NCI-H510A (cell line): ENCODE data around the gene POMC.
A peak's percentile ranks its signal among the peaks of the same experiment; 100 is the strongest.
"Not testable (repeated sequence)": the region's sequence is repeated elsewhere in the genome, so short reads cannot be mapped to it uniquely, and the experiment has no call there.

Source experiments
- DNase-seq: peaks from one replicate; lab custom pipeline; 2025; lab: John Stamatoyannopoulos, UW

Gene POMC

DNA sequence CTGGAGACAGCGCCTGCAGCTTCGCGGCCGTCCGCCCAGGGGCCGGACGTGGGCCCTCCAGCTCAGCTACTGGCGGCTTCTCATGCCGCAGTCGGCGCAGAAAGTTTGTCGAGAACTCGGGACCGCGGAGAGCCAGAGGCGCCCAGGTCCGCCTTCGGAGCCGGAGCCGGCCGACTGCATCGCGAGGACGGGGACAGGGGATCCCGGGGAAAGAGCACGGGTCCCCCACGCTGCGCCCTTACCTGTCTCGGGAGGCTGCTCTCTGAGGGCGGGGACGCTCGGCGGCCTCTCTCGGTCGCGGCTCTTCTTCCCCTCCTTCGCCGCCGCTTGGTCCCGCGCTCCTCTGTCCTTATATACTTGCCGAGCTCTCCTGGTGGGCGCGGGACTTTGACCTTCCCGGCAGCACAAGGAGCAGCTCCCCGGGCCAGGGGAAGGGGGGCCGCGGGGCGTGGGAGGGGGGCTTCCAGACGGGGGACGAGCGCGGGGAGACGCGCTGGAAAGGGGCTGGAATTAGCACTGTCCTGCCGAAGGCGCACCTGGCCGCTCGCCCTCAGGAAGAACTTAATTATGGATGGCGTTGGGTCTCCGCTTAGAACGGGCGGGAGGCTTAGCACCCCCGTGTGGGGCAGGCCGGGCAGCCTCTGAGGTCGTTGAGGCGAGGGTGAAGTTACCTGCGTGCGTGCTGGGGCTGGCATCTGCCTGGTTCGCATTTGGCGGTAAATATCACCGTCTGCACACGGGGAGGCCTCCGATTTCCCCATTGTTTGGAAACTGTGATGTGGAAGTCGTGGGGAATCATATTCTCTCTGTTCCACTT, at the start of gene POMC:
Gene POMC, minus strand, starts transcription at position 325 of the 817 bp plus-strand sequence. CDS start 3,808 bp downstream, outside the sequence.
- peak; percentile 44 for DNase-seq

- DNase-seq = no peak
Observed at GRCh38 chr2:25218100-25218499, 49.7 kb upstream of the POMC start.

DNA sequence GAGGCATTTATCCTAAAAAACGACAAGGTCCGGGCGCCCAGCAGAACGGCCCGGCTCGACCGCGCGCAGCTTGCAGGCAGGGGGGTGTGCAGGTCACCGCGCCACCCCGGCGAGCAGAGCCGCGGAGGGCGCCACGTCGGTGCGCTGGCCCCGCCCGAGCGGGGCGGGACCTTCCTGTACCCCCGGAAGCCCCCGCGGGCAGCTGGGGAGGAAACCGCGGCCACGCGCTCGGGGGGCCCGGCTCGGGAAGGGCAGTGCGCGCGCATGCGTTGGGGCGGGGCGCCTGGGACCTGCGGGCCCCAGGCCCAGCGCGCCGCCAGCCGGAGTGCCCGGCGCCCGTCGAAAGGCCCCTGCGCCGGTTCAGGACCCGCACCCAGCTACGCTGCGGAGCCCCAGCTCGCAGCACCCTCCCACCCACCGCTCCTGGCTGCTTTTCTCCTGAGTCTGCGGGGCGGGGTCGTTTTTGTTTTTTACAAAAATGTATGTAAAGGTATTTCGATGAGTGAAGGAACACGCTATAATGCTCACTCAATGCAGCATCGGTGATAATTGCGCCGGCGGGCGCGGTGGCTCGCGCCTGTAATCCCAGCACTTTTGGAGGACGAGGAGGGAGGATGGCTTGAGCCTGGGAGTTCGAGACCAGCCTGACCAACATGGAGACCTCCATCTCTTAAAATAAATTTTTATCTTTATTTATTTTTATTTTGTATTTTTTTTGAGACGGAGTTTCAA, 47.7 kb upstream of the POMC start:
- peak; percentile 64 for DNase-seq

DNA sequence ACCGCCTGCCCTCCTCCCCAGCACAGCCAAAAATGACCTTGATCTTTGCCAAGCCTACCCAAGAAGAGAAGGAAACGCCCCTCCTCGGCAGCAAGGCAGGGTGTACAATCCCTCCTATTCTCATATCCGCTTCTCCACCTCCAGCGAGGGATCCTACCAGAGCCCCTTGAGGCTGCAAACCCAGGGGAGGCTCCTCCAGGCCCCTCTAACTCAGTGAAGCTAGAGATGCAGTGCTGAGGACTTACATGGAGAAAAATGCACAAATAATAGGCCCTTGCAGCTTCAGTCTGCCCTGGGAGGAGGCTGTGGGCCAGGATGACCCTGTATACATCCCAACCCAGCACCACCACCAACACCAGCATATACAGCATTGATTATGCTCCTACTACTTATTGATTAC, 46.9 kb upstream of the POMC start:
- no peak for DNase-seq

DNA sequence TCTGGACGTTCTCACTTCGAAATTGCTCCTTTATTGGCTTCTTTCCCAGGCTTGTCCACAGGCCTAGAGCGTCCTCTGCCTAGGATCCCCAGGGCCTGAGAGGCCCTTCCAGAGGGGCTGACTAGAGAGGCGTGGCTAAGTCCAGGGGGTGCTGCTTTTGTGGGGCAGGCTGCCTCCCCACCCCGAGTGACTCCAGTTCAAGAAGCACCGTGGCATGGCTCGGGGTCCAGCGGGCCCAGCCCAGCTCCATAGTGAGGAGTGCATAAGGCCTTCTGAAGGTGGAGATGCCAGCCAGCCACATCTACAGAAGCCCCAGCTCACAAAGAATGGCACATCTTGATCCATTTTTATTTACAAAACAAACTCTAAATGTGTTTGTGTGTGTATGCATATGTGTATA, 44.8 kb upstream of the POMC start:
- DNase-seq = no peak

DNA sequence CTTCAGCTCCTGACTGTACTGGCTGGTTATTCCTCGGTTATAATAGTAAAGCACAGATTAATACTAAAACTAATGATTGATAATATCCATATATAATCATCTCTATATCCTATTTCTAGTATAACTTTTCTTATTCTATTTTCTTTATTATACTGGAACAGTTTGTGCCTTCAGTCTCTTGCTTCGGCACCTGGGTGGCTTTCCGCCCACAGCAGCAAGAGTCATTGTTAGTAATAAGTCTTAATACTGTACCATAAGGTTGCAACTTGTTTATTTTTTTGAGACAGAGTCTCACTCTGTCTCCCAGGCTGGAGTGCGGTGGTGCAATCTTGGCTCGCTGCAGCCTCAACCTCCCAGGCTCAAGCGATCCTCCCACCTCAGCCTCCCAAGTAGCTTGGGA, 42.5 kb upstream of the POMC start:
- DNase-seq = not testable (repeated sequence)

DNA sequence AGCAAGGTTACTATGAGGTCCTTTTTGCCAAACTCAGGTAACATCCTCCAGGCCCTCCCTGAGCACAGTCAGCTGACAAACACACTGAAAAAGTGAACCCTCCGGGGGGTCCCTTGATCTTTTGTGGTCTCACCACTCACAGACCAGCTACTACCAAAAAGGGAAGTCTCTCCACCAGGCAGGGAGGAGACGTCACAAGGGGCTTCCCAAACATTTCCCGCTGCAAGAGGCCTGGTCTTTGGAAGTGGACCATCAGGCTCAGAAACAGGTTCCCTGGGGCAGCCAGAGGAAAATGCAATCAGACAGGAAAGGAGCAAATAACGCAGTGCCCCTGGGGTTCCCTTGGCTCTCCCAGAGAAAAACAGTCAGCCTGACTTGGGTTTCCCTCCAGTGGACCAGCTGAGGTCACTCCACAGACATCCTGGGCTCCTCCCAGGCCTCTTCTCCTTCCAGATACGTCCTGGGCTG, 38.7 kb upstream of the POMC start:
- no peak for DNase-seq

GRCh38 chr2:25204190-25204838, 35.9 kb upstream of the POMC start:
- no peak for DNase-seq

DNA sequence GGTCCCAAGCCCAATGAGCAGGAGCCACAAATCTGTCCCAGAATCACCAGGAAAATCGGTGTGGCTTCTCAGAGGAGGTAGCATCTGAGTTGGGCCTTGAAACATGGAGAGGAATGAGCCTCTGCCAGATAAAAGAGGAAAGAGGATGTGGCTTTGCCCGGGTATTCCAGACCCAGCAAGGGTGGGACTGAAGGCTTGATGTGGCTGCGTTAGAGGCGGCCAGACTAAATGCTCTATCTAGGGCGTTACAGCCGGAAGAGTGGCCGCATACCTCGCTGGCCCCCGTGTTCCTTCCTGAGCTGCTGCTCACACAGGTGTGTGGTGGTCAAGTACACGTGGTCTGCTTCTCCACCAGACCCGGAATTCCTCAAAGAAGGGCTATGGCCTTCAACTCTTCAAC, 33.9 kb upstream of the POMC start:
- DNase-seq = no peak

DNA sequence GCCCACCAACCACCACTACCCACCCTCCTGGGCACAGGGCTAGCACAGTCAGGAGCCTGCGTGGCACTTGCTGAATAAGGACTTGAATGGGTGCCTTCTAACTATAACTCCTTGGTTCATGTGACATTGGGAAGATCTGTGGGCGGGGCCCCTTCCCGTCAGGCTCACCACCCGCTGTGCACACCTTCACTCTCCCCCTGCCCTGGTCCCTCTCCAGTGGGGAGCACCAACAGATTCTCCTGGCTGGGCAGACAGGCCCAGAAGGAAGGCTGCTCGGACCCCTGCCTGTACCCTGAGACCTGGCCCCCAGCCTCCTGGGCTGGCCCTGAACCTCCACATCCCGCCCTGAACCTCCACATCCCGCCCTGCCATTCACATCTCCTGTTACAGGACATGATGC, 33.4 kb upstream of the POMC start:
- DNase-seq = no peak

GRCh38 chr2:25201265-25201664, 32.9 kb upstream of the POMC start:
- DNase-seq = no peak

DNA sequence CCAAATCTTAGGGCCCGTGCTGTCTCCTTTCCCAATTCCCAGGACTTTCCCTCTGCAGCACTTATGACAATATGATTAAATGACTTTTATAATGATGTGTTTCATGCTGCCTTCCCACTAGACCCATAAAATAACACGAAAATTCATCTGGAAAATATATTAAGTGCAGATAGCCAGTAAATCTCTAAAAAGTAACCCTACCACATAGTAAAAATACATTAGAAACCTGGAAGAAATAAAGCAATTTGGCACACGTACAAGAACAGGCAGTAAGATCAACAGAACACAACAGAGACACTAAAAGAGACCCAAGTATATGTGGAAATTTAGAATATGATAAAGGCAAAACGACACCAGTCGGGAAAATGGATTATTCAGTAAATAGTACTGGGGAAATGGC, 30.2 kb upstream of the POMC start:
- DNase-seq = no peak

GRCh38 chr2:25198209-25198525, 29.8 kb upstream of the POMC start:
- no peak for DNase-seq

DNA sequence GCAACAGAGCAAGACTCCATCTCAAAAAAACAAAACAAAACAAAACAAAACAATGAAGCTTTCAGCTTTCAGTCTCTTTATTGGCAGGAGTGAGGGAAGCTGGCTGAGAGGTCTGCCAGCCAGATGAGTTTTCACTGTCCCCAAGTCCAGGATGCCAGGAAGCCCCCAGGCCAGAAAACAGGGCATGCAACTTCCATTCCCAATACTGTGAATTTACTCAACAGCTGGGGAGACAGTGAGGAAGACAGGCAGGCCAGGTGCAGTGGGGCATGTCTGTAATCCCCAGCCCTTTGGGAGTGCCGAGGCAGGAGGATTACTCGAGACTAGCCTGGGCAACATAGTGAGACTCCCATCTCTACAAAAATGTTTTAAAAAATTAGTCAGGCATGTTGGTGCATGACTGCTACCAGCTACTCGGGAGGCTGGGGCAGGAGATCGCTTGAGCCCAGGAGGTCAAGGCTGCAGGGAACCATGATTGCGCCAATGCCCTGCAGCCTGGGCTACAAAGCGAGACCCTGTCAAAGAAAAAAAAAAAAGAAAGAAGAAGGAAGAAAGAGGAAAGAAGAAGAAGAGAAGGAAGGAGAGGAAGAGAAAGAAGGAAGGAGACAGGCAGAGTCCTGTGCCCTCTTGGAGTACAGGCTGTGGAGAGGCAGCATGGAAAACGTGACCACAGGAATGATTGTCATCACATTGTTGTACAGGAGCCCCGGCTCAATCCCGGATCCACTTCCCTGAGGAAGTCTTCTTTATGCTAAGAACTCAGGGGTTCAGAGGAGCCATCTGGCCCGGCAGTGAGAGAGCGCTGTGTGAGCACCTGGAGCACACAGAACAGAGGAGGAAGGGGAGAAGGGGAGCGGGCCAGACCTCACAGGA, 29.2 kb upstream of the POMC start:
- DNase-seq = no peak

GRCh38 chr2:25194576-25195122, 26.3 kb upstream of the POMC start:
- DNase-seq = no peak

DNA sequence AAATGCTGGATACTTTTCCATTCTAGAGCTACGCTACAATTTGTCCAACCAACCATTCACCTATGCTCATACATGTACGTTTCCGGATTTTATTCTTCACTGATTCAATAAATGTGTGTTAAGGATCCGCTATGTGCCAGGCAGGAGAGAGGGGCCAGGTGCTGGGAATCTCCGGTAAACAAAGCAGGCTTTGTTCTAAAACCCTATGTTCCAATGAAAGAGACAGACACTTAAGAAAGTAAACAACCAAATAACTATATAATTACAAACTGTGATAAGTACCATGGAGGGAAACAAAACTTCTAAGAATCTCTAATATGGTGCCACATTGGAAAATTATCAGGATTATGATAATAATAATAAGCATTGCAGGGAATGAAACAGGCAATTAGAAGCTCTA, 22.2 kb upstream of the POMC start:
- DNase-seq = no peak

DNA sequence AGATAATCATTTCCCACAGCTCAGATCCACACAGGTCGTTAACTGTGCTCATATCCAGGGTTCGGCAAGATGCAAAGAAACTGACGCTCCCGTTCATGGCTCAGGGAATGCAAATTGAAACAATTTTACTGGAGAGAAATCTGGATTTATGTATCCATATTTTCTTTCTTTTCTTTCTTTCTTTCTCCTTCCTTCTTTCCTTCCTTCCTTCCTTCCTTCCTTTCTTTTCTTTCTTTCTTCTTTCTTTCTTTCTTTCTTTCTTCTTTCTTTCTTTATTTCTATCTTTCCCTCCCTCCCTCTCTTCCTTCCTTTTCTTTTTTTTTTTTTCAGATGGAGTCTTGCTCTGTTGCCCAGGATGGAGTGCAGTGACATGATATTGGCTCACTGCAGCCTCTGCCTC, 20.0 kb upstream of the POMC start:
- no peak for DNase-seq

DNA sequence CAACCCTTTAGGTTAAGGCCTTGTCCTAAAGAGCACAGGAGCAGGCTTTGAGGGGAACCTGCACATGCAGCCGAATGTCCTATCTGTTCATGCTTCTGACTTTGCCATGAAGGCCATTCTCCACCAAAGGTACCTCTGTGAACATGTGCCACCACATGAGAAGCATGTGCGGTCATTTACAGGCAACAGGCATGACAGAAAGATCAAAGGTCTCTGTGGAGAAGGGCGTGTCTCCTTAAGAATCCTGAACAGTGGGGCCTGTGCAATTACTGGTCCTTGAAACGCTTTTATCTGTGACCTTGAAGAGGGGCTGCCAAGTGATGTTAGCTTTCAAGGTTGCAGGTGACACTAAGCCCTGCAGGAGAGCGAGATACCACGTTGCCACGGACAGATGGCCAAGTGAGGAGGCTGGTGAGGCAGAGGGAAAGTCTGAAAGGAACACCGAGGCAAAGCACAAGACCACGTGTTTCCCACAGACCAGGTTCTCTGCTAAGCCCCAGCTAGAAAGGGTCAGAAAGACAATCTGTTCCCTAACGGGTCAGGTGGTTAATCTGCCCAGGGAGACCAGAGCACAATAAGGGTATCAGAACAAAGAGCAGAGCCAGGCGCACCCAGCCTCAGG, 19.5 kb upstream of the POMC start:
- DNase-seq = no peak

DNA sequence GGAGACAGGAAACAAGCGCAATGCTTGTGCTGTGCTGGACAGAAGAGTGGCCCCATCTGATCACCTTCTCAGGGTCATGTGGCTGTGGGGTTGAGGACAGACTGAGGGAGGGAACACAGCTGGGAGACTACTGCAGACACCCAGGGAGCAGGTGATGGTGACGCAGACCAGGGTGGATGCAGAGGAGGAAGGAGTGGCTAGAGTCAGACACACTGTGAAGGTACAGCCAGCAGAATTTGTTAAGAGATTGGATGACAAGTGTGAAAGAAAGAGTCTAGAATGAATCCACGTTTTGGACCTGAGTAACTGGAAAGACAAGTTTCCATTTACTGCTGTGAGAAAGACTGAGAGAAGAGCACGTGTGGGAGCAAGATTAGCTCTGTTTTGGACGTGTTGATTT, 15.9 kb upstream of the POMC start:
- peak; percentile 78 for DNase-seq

DNA sequence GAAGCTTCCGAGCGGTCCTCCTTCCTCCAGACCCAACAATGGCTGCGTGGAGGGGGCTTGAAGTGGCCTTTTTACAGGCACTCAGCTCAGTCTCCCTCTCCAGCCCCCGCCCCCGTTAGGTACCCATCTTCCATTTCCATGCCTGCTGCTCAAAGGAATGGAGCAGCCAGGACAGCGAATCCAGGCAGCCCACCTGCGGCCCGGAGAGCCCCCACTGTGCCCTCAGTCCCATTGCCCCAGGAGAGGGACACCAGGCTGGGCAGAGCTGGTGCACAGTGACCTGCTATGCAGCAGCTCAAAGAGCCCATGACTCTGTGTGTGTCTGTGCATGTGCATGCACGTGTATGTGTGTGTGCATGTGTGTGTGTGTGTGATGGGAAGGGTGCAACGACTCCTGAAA, 10.6 kb upstream of the POMC start:
- DNase-seq = no peak

DNA sequence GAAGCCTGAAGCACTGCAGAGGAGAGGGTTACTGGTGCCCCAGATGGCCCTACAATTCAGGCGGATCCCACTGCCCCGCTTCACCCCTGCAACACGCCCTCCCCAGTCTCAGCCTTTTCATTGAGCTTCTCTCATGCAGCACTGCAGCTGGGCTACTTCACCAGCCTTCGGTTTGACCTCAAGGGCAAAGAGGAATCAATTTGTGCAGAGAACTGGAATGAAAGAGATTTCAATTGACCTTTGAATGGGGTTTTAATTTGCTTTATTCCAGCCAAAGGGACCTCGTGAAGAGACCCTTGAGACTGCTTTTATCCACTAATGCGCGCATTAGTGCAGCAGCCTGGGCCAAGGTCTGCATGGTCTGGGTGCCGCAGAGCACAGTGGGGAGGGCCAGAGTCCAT, 8.8 kb upstream of the POMC start:
- DNase-seq = no peak
